Stimulated activated CD4-positive, alpha-beta T cell treated with anti-CD3 and anti-CD28 coated beads, TNF-alpha, amount 100 ng/mL, for 48 hours (primary cell): ENCODE data around the gene SH3RF2.
"Not testable (repeated sequence)": the region's sequence is repeated elsewhere in the genome, so short reads cannot be mapped to it uniquely, and the experiment has no call there.

Experiments used
- DNase-seq, 3 donors: peaks; one replicate each; pipeline ENCODE4 v3.0.0-alpha.2; 2020; ENCODE audit warnings: low read depth in 3 of 3

The SH3RF2 gene, protein sequence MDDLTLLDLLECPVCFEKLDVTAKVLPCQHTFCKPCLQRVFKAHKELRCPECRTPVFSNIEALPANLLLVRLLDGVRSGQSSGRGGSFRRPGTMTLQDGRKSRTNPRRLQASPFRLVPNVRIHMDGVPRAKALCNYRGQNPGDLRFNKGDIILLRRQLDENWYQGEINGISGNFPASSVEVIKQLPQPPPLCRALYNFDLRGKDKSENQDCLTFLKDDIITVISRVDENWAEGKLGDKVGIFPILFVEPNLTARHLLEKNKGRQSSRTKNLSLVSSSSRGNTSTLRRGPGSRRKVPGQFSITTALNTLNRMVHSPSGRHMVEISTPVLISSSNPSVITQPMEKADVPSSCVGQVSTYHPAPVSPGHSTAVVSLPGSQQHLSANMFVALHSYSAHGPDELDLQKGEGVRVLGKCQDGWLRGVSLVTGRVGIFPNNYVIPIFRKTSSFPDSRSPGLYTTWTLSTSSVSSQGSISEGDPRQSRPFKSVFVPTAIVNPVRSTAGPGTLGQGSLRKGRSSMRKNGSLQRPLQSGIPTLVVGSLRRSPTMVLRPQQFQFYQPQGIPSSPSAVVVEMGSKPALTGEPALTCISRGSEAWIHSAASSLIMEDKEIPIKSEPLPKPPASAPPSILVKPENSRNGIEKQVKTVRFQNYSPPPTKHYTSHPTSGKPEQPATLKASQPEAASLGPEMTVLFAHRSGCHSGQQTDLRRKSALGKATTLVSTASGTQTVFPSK

DNA sequence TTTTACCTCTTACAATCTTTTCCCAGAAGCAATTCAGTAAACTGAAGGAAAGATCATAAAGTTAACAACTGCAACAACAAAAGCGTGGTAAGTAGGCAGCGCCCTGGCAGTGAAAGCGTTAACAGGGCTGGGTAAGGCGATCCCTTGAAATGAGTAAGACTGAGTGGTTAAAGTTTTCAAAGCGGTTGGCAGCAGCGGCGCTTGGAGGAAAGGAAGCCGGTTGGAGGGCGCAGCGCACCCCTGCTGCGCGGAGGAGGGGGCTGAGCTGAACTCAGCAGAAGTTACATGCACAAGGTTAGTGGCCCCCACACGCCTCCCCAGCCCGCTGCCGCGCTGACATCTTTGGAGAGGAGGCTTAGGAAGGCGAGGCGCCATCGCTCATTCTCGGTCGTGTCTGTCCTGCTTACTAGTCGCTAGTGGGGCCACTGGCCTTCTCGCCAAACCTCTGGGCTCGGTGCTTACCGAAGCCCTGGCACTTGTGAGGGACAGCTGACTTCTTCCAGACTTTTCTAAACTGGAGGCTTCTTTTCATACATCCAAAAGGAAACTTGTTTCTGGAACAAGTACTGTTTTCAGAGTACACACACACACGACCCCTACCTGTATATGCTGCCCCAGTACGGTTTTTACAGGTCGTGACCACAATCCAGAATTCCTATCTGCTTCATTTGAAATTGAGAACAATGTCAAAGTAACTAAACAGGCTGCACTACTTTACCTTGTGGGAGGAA is at the start of gene SH3RF2:
TSS of gene SH3RF2 (plus strand) at position 178 of the 731 bp plus-strand sequence. CDS start 1,351 bp downstream, outside the sequence.
- DNase-seq: peak in 1 of 3 donors; percentile 31

DNA sequence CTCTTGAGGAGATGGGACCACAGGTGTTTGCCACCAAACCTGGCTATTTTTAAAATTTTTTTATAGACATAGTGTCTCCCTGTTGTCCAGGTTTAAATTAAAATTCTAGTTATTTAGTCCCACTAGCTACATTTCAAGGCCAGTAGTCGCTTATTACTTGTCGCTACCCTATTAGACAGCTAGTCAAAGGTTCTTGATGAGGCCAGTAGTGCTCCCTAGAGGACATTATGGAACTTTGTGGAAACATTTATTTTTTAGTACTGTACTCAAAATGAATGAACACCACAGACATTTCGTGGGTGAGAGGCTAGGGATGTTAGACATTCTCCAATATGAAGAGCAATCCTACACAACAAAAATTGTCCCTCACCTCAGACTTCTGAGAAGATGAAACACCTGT is 49.2 kb upstream of the SH3RF2 start:
- DNase-seq: no peak

DNA sequence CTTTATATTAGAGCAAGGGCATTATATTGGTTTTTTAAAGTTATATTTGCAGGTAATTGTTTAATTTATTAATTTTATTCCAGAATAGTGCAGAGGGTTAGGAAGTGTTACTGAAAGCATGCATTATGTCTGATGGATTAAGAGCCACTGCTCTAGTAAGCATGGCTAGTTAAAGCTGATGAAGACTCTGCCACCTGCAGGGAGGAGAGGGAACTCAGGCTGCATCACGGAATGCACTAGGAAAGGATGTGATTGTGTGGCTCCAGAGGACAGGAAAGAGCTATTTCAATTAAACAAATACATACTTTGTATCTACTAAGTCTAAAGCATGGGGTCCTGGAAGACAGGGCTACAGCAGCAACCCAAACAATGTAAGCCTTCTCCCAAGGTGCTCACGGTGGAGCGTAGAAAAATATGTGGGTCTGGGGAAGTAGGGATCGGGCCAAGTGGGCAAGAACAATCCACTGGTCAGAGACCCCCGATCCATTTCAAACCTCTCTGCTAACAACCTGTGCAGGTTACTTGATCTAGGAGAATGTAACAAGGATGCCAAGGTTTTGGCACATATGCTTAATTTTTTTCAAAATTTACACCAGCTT is 48.3 kb upstream of the SH3RF2 start:
- no peak for DNase-seq

DNA sequence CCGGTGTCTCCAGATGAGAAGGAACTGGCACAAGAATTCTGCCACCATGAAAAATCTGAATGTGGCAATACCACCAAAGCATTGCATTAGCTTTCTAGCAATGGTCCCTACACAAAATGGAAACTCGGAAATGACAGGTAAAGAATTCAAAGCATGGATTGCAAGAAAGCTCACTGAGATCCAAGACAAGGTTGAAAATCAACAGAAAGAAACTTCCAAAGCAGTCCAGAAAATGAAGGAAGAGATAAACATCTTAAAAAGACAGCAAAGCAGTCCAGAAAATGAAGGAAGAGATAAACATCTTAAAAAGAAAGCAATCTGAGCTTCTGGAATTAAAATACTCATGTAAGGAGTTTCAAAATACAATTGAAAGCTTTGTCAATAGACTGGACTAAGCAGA is 46.8 kb upstream of the SH3RF2 start:
- DNase-seq: no peak

DNA sequence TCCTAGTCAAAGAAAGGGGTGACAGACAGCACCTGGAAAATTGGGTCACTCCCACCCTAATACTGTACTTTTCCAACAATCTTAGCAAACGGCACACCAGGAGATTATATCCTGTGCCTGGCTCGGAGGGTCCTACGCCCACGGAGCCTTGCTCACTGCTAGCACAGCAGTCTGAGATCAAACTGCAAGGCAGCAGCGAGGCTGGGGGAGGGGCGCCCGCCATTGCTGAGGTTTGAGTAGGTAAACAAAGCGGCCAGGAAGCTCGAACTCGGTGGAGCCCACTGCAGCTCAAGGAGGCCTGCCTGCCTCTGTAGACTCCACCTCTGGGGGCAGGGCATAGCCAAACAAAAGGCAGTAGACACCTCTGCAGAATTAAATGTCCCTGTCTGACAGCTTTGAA is 45.0 kb upstream of the SH3RF2 start:
- DNase-seq: not testable (repeated sequence)

DNA sequence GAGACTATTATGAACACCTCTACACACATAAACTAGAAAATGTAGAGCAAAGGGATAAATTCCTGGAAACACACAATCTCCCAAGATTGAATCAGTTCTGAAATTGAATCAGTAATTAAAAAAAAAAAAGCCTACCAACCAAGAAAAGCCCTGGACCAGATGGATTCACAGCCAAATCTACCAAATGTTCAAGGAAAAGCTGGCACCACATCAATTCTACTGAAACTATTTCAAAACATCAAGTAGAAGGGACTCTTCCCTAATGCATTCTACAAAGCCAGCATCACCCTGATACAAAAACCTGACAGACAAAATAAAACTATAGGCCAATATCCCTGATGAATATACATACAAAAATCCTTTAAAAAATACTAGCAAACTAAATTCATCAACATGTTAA is 38.2 kb upstream of the SH3RF2 start:
- DNase-seq: no peak

DNA sequence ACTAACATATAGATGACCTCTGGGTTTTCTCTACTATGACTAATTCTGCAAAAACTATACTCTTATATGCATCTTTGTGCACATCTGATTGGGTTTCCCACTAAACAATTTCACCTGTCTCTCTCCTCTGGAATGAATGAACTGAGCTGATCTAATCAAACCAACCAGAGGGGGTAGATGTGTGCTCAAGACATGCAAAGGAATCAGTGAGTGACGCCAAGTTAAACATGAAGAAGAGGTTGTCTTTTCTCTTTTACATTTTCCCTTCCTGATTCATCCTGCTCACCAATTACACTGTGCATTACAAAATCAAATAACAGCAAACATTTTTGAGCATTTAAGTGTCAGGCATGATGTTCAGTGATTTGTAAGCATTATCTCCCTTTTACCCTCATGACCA is 34.0 kb upstream of the SH3RF2 start:
- DNase-seq: no peak

DNA sequence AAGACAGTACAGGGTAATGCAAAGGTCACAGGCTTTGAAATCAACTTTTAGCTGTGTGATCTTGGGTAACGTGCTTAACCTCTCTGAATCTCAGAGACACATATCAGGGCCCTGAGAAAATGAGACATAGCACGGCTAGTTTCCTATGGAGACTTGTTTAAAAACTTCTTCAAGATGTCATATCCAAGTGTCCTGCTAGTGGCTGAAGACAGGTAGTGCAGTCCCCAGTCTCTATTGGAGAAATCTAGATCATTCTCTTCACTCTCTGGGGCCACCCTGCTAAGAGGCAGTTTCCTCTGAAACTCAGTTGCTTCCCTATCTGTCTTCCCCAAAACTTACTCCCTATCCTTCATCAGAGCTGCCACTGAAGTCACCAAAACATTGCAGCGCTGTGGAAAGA is 33.3 kb upstream of the SH3RF2 start:
- no peak for DNase-seq

DNA sequence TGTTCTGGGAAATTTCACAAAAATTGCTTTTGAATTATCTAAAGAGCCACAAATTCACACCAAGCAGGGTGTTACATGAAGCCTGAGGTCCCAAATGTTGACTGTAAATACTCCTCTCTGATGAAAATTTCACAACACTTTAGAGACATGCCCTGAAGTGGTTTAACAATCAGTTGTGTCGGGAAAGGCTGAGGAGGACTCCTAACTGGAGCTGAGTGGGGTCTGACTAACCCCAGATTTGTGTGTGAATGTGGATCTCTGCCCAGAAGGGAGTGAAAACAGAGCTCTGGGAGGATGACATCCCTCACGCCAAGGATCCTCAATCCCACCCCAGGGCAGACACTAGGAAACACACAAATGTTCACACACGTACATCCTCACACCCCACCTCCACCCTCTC is 32.5 kb upstream of the SH3RF2 start:
- DNase-seq: no peak

DNA sequence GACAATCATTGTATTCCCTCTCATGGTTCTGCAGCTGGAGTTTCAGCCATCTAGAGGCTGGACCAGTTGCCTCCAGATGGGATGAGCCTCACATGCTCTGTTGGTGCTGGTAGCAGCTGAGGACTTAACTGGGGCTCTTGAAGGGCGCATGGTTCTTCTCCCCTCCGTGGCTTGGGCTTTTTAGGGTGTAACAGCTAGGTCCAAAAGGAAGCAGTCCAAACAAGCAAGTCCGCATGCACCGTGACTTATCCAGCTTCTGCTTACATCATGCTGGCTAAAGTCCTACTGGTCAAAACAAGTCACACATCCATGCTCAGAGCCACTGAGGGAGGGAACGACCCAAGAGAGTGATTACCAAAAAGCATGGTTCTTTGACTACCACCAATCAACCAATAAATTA is 31.6 kb upstream of the SH3RF2 start:
- no peak for DNase-seq

DNA sequence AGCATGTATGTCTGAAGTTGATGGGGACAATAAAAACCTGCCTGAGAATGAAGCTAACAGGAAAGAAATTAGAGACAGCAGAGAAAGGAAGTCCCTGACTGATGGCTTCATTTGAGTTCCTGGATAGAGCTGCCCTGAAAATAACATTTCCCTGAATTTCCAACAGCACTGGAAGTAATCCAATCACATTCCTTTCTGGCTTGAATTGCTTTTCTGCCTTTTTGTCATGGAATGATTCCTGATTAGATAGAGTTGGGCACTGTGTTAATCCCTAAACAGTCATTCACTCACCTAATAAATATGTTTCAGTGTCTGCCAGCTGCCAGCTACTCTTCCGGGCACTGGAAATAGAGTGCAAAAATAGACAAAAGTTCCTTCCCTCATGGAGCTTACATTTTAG is 30.0 kb upstream of the SH3RF2 start:
- DNase-seq: no peak

DNA sequence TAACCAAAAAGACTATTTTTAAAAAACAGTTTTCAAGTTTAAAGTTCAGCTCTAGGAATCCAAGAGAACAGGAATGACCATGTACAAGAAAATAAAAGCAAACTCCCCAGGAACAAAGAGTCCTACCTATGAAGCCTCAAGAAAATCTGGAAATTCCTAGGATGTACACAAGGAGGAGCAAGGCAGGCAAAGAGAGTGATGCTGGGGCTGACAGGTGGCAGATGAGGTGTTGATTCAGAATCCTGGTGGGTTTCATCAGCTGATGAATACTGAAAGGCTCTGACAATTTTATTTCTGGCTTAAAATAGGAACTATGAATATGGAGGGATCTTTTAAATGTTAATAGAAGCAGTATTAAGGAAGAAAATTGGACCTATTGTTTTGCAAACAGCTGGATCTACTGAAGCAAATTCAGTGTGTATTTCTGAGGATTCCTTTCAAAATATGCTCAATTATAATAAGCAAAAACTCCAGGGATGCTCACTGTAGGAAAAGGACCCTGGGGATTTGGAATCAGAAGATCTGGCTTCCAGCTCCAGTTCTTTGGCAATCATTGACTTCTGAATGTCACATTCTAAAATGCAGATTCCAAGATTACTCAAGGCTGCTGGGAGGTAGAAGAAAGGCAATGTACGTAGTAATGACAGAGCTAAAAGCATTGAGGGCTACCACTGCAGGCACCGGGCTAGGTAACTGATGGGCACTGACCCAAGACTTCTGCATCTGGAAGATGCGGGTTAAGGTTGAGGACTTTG is 28.0 kb upstream of the SH3RF2 start:
- no peak for DNase-seq

DNA sequence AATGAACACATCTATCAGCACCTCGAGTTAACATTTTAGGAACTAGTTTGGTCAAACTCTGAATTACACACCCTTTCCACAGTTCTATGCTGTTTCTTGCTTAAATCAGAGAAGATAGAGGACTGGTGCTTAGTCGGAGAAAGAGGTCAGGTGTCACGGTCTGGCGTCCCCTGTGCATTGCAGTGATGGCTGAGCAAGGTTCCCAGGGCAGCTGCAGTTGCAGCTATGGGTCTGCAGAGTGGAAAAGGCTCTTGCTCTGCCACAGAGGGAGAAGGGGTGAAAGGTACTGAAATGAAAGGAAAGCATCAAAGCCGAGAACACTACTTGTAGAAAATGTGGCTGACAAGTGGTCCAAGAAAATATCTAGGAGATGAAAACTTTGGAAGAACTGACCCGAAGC is 25.2 kb upstream of the SH3RF2 start:
- no peak for DNase-seq

DNA sequence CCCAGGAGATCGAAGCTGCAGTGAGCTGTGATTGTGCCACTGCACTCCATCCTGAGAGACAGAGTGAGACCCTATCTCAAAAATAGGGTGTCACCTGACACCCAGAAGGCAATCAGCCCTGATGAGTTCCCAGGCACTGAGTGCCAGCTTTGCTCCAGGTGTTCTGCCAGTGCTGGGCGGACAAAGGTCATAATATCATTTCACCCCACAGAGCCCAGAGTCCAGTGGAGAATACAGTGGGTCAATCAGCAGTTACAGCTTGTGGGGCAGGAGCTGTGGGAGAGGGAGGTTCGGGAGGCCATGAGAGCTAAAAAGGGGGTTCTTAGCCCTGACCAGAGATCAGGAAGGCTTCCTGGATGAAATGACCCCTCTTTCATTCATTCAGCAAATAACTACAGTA is 24.4 kb upstream of the SH3RF2 start:
- no peak for DNase-seq

DNA sequence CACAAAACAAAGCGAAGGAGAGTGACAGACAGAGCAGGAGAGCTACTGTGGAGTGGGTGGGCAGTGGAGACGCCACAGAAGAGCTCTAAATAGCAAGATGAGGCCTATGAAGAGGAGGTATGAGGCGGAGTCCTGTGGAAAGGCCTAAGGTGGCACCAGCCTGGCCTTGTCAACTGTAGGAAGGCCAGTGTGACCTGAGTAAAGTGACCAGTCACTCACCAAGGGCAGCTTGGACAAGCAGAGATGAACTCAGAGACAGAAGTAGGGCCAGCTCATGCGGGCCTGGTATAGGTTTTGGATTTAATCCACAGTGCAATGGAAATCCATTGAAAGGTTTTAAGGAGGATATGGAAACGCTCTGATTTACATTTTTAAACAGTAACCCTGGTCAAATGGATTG is 23.8 kb upstream of the SH3RF2 start:
- DNase-seq: no peak

DNA sequence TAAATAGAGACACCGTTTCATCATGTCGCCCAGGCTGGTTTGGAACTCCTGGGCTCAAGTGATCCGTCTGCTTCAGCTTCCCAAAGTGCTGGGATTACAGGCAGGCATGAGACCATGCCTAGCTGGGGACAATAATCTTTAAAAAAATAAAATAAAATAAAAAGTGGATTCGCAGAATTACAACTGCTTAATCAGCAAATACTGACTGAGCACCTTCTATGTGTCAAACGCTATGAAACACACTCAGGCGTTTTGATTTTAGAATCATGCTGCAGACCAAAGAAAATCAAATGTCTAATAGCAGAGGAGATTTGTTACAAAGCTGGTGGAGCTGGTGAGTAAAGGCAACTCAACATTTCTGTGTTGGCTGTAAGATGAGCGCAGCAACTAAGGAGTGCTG is 22.7 kb upstream of the SH3RF2 start:
- DNase-seq: no peak

DNA sequence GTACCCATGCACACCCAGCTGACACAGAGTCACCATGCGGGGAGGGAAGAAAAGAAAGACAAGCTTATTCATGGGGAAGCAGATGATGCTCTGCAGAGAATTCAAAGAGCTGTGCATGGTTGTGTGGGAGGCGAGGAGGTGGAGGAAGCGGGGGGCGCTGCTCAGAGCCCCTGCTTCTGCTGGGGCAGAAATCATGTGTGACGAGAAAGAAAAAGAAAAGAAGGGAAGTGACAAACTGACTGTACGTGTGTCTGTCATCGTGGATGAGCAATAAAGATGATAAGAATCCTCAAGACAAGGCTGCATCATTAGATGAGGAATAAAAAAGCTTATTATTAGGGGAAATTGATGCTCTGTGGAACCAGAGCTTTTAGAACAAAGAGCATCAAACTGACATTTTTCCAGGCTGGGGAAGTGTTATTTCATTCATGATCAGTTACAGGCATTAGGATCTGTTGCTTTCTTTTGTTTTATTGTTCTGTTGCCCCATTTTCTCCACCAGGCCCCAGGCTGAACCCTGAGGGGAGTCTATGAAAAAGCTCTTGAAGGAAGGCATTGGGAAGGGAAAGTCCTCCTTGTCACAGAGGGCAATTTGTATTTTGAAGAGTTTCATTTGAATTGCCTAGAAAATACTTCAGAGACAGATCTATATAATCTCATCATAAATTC is 20.3 kb upstream of the SH3RF2 start:
- DNase-seq: no peak

DNA sequence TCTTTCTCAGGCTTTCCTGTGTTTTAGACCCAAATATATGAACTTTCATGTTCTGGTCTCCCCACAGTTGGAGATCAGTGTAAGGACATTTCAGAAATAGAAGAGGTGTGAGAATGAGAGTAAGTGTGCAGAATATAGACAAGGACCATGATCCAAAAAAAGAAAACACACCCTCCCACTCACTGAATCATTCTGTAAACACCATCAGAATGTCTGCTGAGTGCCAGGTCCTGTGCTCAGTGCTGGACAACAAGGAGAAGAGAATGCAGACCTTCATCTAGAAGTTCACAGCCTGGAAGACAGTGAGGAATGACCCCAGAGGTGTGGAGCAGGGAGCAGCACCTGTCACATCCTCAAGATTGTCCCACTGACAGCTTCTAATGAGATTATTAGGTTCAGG is 19.1 kb upstream of the SH3RF2 start:
- no peak for DNase-seq

DNA sequence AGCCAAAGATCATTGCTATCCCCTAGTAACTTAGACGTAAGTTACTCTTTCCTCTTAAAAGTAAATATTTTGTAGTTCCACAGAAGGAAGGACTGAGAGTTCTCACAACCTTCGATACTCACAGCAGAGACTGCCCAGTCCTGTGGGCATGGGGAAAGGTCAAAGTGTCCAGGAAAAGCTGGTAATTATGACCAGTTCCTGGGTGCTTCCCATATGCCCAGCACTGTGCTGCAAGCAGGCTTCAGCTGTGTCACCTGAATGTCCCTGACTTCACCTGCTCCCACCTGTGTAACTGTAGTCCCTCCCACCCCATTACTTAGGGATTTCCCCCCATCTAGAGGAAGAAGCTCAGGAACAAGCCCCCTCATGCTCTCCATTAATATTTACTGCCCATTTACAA is 18.0 kb upstream of the SH3RF2 start:
- no peak for DNase-seq

DNA sequence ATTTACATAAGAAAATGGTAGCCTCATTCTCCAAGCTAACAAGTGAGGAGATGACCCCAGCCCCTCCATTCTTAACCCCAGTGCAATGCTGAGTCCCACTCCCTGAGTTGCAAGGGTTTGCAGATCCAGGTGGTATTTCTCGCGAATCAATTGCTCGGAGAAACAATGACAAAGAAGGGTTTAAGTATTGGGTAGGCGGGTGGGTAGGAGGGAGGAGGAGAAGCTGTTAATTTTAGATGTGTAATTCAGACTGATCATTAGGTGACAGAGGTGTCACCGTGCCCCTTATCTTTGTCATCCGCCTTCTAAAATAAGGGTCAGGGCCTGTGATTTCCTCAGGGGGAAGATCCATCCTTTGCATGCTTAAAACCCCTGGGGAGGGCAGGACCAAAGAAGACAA is 17.0 kb upstream of the SH3RF2 start:
- no peak for DNase-seq
